PC-9 (cell line): Measurements from ENCODE around the gene RPS6KA4. TPM values are rescaled to one million over a fixed set of nuclear protein-coding genes. Genes with fewer than 3 reads are reported as not detected.

ENCODE experiments used
- BruUV-seq: library from RNA; stranded (reverse); fragments of 400-500 nt; replicated peaks from 2 replicates; lab custom pipeline; 2021; lab: Mats Ljungman, UMichigan
- CTCF ChIA-PET: fragments of 300-600 bp; sonication (Branson Sonifier 250); formaldehyde crosslinking; loops from one replicate; lab custom pipeline; 2022; ENCODE audit warnings: antibody characterized with exemption; lab: Charles Lee
- POLR2A ChIA-PET: fragments of 300-600 bp; sonication (Branson Sonifier 250); formaldehyde crosslinking; loops from one replicate; lab custom pipeline; 2022; ENCODE audit warnings: antibody characterized with exemption; ENCODE audit not compliant: unreplicated experiment; lab: Charles Lee
- DNase-seq, 2 experiments: peaks; one replicate each; pipeline versions ENCODE4 v3.0.0 to v3.0.0-alpha.2; 2015 to 2022; ENCODE audit warnings: mixed read lengths in 1 of 2
- H2AFZ ChIP-seq: fragments of 200-600 bp; sonication (generic); 2 replicates; pipeline ENCODE4 v1.8.1; 2017; ENCODE audit warnings: antibody characterized with exemption
- H3F3A ChIP-seq: fragments of 200-600 bp; sonication (generic); 2 replicates; pipeline ENCODE4 v1.8.1; 2017; ENCODE audit warnings: antibody characterized with exemption, mild to moderate bottlenecking, low read depth; ENCODE audit not compliant: insufficient read depth
- H3K27ac ChIP-seq: fragments of 200-600 bp; sonication (generic); 2 replicates; pipeline ENCODE4 v1.6.1; 2016; ENCODE audit warnings: mixed run types
- H3K27me3 ChIP-seq: fragments of 200-600 bp; sonication (generic); 2 replicates; pipeline ENCODE4 v1.6.1; 2016; ENCODE audit warnings: low read depth, mixed run types; ENCODE audit not compliant: insufficient read depth
- H3K36me3 ChIP-seq: fragments of 200-600 bp; sonication (generic); 2 replicates; pipeline ENCODE4 v1.6.1; 2016; ENCODE audit warnings: low read depth, mixed run types
- H3K4me1 ChIP-seq: fragments of 200-600 bp; sonication (generic); replicated peaks from 2 replicates; pipeline ENCODE4 v1.6.1; 2016; ENCODE audit warnings: mixed run types; ENCODE audit not compliant: insufficient read depth
- H3K4me2 ChIP-seq: fragments of 200-600 bp; sonication (generic); 2 replicates; pipeline ENCODE4 v1.6.1; 2017; ENCODE audit warnings: mixed run types
- H3K4me3 ChIP-seq: fragments of 200-600 bp; sonication (generic); 2 replicates; pipeline ENCODE4 v1.6.1; 2016; ENCODE audit warnings: mixed run types
- H3K79me2 ChIP-seq: fragments of 200-600 bp; sonication (generic); 2 replicates; pipeline ENCODE4 v1.6.1; 2017; ENCODE audit warnings: low read depth, mixed run types
- H3K9me2 ChIP-seq: fragments of 200-600 bp; sonication (generic); 2 replicates; pipeline ENCODE4 v1.8.1; 2017; ENCODE audit warnings: mild to moderate bottlenecking; ENCODE audit not compliant: insufficient read depth
- H3K9me3 ChIP-seq: fragments of 200-600 bp; sonication (generic); 2 replicates; pipeline ENCODE4 v1.8.1; 2016; ENCODE audit warnings: low read depth; ENCODE audit not compliant: insufficient read depth
- H4K20me1 ChIP-seq: fragments of 200-600 bp; sonication (generic); 2 replicates; pipeline ENCODE4 v1.8.1; 2017; ENCODE audit not compliant: insufficient read depth
- CTCF ChIP-seq: fragments of 200-600 bp; sonication (generic); conservative IDR thresholded peaks from 2 replicates; pipeline ENCODE4 v1.6.1; 2017; ENCODE audit warnings: mixed run types, antibody characterized with exemption, mild to moderate bottlenecking, moderate library complexity
- EZH2 ChIP-seq: fragments of 200-600 bp; sonication (generic); IDR thresholded peaks from 2 replicates; pipeline ENCODE4 v1.8.0; 2017; ENCODE audit warnings: antibody characterized with exemption, low read depth
- intact Hi-C: fragments of 100-400 bp; cut with micrococcal nuclease; formaldehyde crosslinking; loops from one replicate; pipeline ENCODE4 v1.10.0; 2022; ENCODE audit not compliant: unreplicated experiment
- total RNA-seq: library from RNA; stranded (reverse); gene quantifications from 2 replicates; pipeline ENCODE4 v1.2.3, GENCODE V29; 2021

Gene RPS6KA4
- total RNA-seq, 1 experiment from 2014 or later, result 64.3 TPM

DNA sequence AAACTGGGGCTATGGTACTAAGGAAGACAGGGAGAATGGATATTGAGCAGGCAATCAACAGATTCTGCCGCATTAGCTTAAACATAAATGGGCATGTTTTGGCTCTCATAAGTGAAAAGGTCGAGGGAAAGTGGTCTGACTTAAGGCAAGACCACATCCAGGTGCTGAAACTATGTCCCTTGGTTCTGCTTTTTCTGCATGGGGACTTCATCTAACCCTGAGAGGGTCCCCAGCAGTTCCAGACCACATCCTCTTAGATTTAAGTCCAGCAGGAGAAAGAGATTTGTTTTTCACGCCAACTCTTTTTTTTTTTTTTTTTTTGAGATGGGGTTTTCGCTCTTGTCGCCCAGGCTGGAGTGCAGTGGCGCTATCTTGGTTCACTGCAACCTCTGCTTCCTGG lies 5.5 kb downstream of the RPS6KA4 start:
- intact Hi-C loops, result no loop called here
- H3K4me1 ChIP-seq, result peaks cover 20% of the 10 kb centered on the region
- H3K9me2 ChIP-seq, result no peaks in the 10 kb centered on the region
- peaks cover 32% of the 10 kb centered on the region for H3F3A ChIP-seq
- H3K4me3 ChIP-seq, result no peak overlapping the region
- H3K9me3 ChIP-seq, result no peaks in the 10 kb centered on the region
- DNase-seq, result no peak
- no peak overlapping the region for H3K4me2 ChIP-seq
- no peak overlapping the region for H3K27ac ChIP-seq
- peaks cover 15% of the 10 kb centered on the region for H3K79me2 ChIP-seq
- TF ChIP-seq EZH2 (no peak), CTCF (no peak)
- POLR2A ChIA-PET, result no interaction called here
- H2AFZ ChIP-seq, result no peak overlapping the region
- no TSS peak for BruUV-seq
- CTCF ChIA-PET, result interaction anchor here (0.7 kb wide), 1 partner anchor 161 kb away, joined by 3 read pairs; no protein-coding TSS in a partner anchor
- H3K27me3 ChIP-seq, result no peaks in the 10 kb centered on the region
- peaks cover 47% of the 10 kb centered on the region for H3K36me3 ChIP-seq
- peaks cover 11% of the 10 kb centered on the region; the same call in 1 of the 2 replicates for H4K20me1 ChIP-seq

DNA sequence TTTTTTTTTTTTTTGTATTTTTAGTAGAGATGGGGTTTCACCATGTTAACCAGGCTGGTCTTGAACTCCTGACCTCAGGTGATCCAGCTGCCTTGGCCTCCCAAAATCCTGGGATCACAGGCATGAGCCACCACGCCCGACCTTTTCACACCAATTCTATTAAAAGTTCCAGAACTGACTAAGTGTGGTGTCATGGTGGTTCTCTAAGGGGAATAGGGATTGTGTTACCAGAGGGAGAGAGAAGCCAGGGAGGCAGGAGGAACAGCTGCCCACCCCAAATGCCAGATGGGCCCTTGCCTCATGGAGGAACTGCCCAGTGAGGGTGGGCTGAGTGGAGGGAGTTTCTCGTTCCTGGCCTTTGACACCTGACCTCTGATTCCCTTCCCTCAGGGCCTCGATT lies 5.9 kb downstream of the RPS6KA4 start:
- no peaks in the 10 kb centered on the region for H3K27me3 ChIP-seq
- H3K36me3 ChIP-seq, result peaks cover 47% of the 10 kb centered on the region

GRCh38 chr11:64366751-64367150 lies 7.8 kb downstream of the RPS6KA4 start:
- Histone ChIP-seq H4K20me1 (peaks cover 5% of the 10 kb centered on the region; the same call in 1 of the 2 replicates), H3F3A (peaks cover 35% of the 10 kb centered on the region), H3K4me1 (peaks cover 13% of the 10 kb centered on the region), H3K9me3 (no peaks in the 10 kb centered on the region), H3K4me3 (no peak overlapping the region), H3K4me2 (no peak overlapping the region), H3K79me2 (no peaks in the 10 kb centered on the region), H3K36me3 (peaks cover 45% of the 10 kb centered on the region), H3K27ac (0 out of 2 replicates have a peak overlapping the region, but pooled peaks have one; percentile 10), H3K27me3 (no peaks in the 10 kb centered on the region), H3K9me2 (no peaks in the 10 kb centered on the region), H2AFZ (no peak overlapping the region)
- ChIA-PET CTCF (interaction anchor here (0.6 kb wide), 1 partner anchor 12 kb away, joined by 3 read pairs; no protein-coding TSS in a partner anchor), POLR2A (no interaction called here)
- BruUV-seq, result no TSS peak
- TF ChIP-seq CTCF (no peak), EZH2 (no peak)
- peak in 1 of 2 experiments; percentile 81 for DNase-seq
- intact Hi-C loops, result no loop called here

More for the DNA sequence above, 5.9 kb downstream of the RPS6KA4 start:
- no peaks in the 10 kb centered on the region for H3K9me3 ChIP-seq
- intact Hi-C loops, result no loop called here
- no peak overlapping the region for H3K4me3 ChIP-seq
- CTCF ChIA-PET, result no interaction called here
- peaks cover 7% of the 10 kb centered on the region; the same call in 1 of the 2 replicates for H4K20me1 ChIP-seq
- H3F3A ChIP-seq, result peaks cover 32% of the 10 kb centered on the region
- TF ChIP-seq EZH2 (no peak), CTCF (no peak)
- no peak overlapping the region for H3K4me2 ChIP-seq
- POLR2A ChIA-PET, result interaction anchor here (0.7 kb wide), 1 partner anchor 207 kb away, joined by 3 read pairs; no protein-coding TSS in a partner anchor
- H3K79me2 ChIP-seq, result peaks cover 10% of the 10 kb centered on the region
- no peak overlapping the region for H3K27ac ChIP-seq
- no peaks in the 10 kb centered on the region for H3K9me2 ChIP-seq
- no TSS peak for BruUV-seq
- peaks cover 16% of the 10 kb centered on the region for H3K4me1 ChIP-seq
- DNase-seq, result no peak
- no peak overlapping the region for H2AFZ ChIP-seq
